Measurements from ENCODE around the gene MEN1.
A peak's percentile ranks its signal among the peaks of the same experiment; 100 is the strongest.

MEN1 gene

GRCh38 chr11:64777449-64778222 lies 32.7 kb downstream of the MEN1 start:
- Histone ChIP-seq H3K36me3 (ENCODE audit: insufficient read depth, low read length) (peaks cover 49% of the 10 kb centered on the region), H4K20me1 (ENCODE audit: insufficient read depth, low read length) (peaks cover 13% of the 10 kb centered on the region), H3K4me3 (ENCODE audit: low read depth, low read length, poor library complexity, severe bottlenecking) (peak overlapping the region; percentile 99), H3K27me3 (ENCODE audit: insufficient read depth, low read length) (no peaks in the 10 kb centered on the region), H3K9me2 (ENCODE audit: low read depth, low read length) (no peaks in the 10 kb centered on the region), H3F3A (ENCODE audit: insufficient read depth, low read length) (peaks cover 4% of the 10 kb centered on the region; the same call in 1 of the 2 replicates), H3K4me1 (ENCODE audit: insufficient read depth, low read length, severe bottlenecking) (peaks cover 67% of the 10 kb centered on the region), H3K9me3 (ENCODE audit: low read length) (no peaks in the 10 kb centered on the region), H3K9ac (ENCODE audit: low read length) (peak overlapping the region; percentile 92), H3K27ac (ENCODE audit: low read depth, low read length, poor library complexity, severe bottlenecking) (peak overlapping the region; percentile 97), H2AFZ (ENCODE audit: low read length) (no peak overlapping the region), H3K4me2 (ENCODE audit: low read length) (peak overlapping the region; percentile 87), H3K79me2 (ENCODE audit: insufficient read depth, low read length) (peaks cover 27% of the 10 kb centered on the region)
- TF ChIP-seq EZH2 (IDR thresholded peaks at IDR 0.05; ENCODE audit: borderline replicate concordance, low read length) (no peak), CTCF (IDR thresholded peaks at IDR 0.05; ENCODE audit: low read length) (no peak)

GRCh38 chr11:64776875-64777274 lies 33.5 kb downstream of the MEN1 start:
- Histone ChIP-seq H3K9ac (ENCODE audit: low read length) (peak overlapping the region; percentile 90), H3K4me1 (ENCODE audit: insufficient read depth, low read length, severe bottlenecking) (peaks cover 67% of the 10 kb centered on the region), H3K9me3 (ENCODE audit: low read length) (no peaks in the 10 kb centered on the region), H3K27me3 (ENCODE audit: insufficient read depth, low read length) (no peaks in the 10 kb centered on the region), H3K27ac (ENCODE audit: low read depth, low read length, poor library complexity, severe bottlenecking) (no peak overlapping the region), H2AFZ (ENCODE audit: low read length) (no peak overlapping the region), H3K79me2 (ENCODE audit: insufficient read depth, low read length) (peaks cover 27% of the 10 kb centered on the region), H4K20me1 (ENCODE audit: insufficient read depth, low read length) (peaks cover 13% of the 10 kb centered on the region), H3K4me3 (ENCODE audit: low read depth, low read length, poor library complexity, severe bottlenecking) (peak overlapping the region; percentile 99), H3K36me3 (ENCODE audit: insufficient read depth, low read length) (peaks cover 57% of the 10 kb centered on the region), H3K4me2 (ENCODE audit: low read length) (peak overlapping the region; percentile 87), H3F3A (ENCODE audit: insufficient read depth, low read length) (peaks cover 5% of the 10 kb centered on the region; the same call in 1 of the 2 replicates), H3K9me2 (ENCODE audit: low read depth, low read length) (no peaks in the 10 kb centered on the region)
- TF ChIP-seq EZH2 (IDR thresholded peaks at IDR 0.05; ENCODE audit: borderline replicate concordance, low read length) (no peak), CTCF (IDR thresholded peaks at IDR 0.05; ENCODE audit: low read length) (no peak)

GRCh38 chr11:64776425-64776824 lies 33.9 kb downstream of the MEN1 start:
- H3K9me3 ChIP-seq (ENCODE audit: low read length) = no peaks in the 10 kb centered on the region
- peaks cover 69% of the 10 kb centered on the region for H3K4me1 ChIP-seq (ENCODE audit: insufficient read depth, low read length, severe bottlenecking)
- TF ChIP-seq CTCF (IDR thresholded peaks at IDR 0.05; ENCODE audit: low read length) (no peak), EZH2 (IDR thresholded peaks at IDR 0.05; ENCODE audit: borderline replicate concordance, low read length) (no peak)
- no peaks in the 10 kb centered on the region for H3K9me2 ChIP-seq (ENCODE audit: low read depth, low read length)
- peaks cover 27% of the 10 kb centered on the region for H3K79me2 ChIP-seq (ENCODE audit: insufficient read depth, low read length)
- H3K4me2 ChIP-seq (ENCODE audit: low read length) = peak overlapping the region; percentile 87
- H3F3A ChIP-seq (ENCODE audit: insufficient read depth, low read length) = peaks cover 6% of the 10 kb centered on the region; the same call in 1 of the 2 replicates
- H3K27me3 ChIP-seq (ENCODE audit: insufficient read depth, low read length) = no peaks in the 10 kb centered on the region
- peaks cover 61% of the 10 kb centered on the region for H3K36me3 ChIP-seq (ENCODE audit: insufficient read depth, low read length)
- H4K20me1 ChIP-seq (ENCODE audit: insufficient read depth, low read length) = peaks cover 13% of the 10 kb centered on the region
- peak overlapping the region; percentile 90 for H3K9ac ChIP-seq (ENCODE audit: low read length)
- no peak overlapping the region for H2AFZ ChIP-seq (ENCODE audit: low read length)
- no peak overlapping the region for H3K27ac ChIP-seq (ENCODE audit: low read depth, low read length, poor library complexity, severe bottlenecking)
- peak overlapping the region; percentile 99 for H3K4me3 ChIP-seq (ENCODE audit: low read depth, low read length, poor library complexity, severe bottlenecking)

Measured in OCI-LY1 (cell line).